Keratinocyte (primary cell): Measurements from ENCODE around the gene PLEKHM1. TPM values are rescaled to one million over a fixed set of nuclear protein-coding genes. Genes with fewer than 3 reads are reported as not detected.

Experiments
- DNase-seq: peaks from one replicate; pipeline ENCODE4 v3.0.0-alpha.2; 2011; ENCODE audit warnings: low read depth, missing footprints, low spot score
- FAIRE-seq: peaks from 2 replicates; lab custom pipeline; 2011; peaks lifted over from hg19 to GRCh38; lab: Jason Lieb, UNC
- H2AFZ ChIP-seq: 2 replicates; pipeline ENCODE4 v1.6.0; 2012; ENCODE audit warnings: low read length, control low read depth, inconsistent platforms; ENCODE audit not compliant: control insufficient read depth
- H3K27ac ChIP-seq: 2 replicates; pipeline ENCODE4 v1.5.1; 2011; ENCODE audit warnings: low read length; ENCODE audit not compliant: control insufficient read depth, insufficient read depth
- H3K27me3 ChIP-seq: 3 replicates; pipeline ENCODE4 v1.6.0; 2011; ENCODE audit warnings: low read length; ENCODE audit not compliant: control insufficient read depth, insufficient read depth; ENCODE audit errors: extremely low read depth
- H3K36me3 ChIP-seq, 2 experiments: 2 replicates in 1 of 2; 3 replicates in 1 of 2; pipeline ENCODE4 v1.5.1; 2011; ENCODE audit warnings: low read length in 2 of 2, mild to moderate bottlenecking in 1 of 2; ENCODE audit not compliant: control insufficient read depth in 2 of 2, insufficient read depth in 2 of 2; ENCODE audit errors: extremely low read depth in 1 of 2
- H3K4me1 ChIP-seq: 3 replicates; pipeline ENCODE4 v1.5.1; 2011; ENCODE audit warnings: low read length; ENCODE audit not compliant: control insufficient read depth, insufficient read depth; ENCODE audit errors: extremely low read depth
- H3K4me2 ChIP-seq: 3 replicates; pipeline ENCODE4 v1.6.0; 2011; ENCODE audit warnings: low read depth, low read length; ENCODE audit not compliant: control insufficient read depth, insufficient read depth; ENCODE audit errors: extremely low read depth
- H3K4me3 ChIP-seq, 3 experiments: fragments of 200-600 bp in 1 of 3; sonication (generic) in 1 of 3; 2 replicates in 2 of 3; 3 replicates in 1 of 3; pipeline ENCODE4 v1.5.1; 2011 to 2016; ENCODE audit warnings: low read length in 3 of 3, mild to moderate bottlenecking in 3 of 3, control low read depth in 2 of 3, inconsistent platforms in 1 of 3, low read depth in 1 of 3, mixed read lengths in 1 of 3, mixed run types in 1 of 3, moderate library complexity in 1 of 3; ENCODE audit not compliant: control insufficient read depth in 2 of 3, insufficient read depth in 2 of 3; ENCODE audit errors: extremely low read depth in 1 of 3
- H3K79me2 ChIP-seq: 2 replicates; pipeline ENCODE4 v1.6.0; 2012; ENCODE audit warnings: low read length; ENCODE audit not compliant: control insufficient read depth, insufficient read depth
- H3K9ac ChIP-seq: 3 replicates; pipeline ENCODE4 v1.6.0; 2011; ENCODE audit warnings: low read length; ENCODE audit not compliant: control insufficient read depth, insufficient read depth; ENCODE audit errors: extremely low read depth
- H3K9me1 ChIP-seq: 3 replicates; pipeline ENCODE4 v1.6.0; 2011; ENCODE audit warnings: low read length; ENCODE audit not compliant: control insufficient read depth, insufficient read depth; ENCODE audit errors: extremely low read depth
- H3K9me3 ChIP-seq: 2 replicates; pipeline ENCODE4 v1.5.1; 2012; ENCODE audit warnings: low read depth, low read length; ENCODE audit not compliant: control insufficient read depth
- H4K20me1 ChIP-seq: 3 replicates; pipeline ENCODE4 v1.6.0; 2011; ENCODE audit warnings: low read length; ENCODE audit not compliant: control insufficient read depth, insufficient read depth; ENCODE audit errors: extremely low read depth
- EZH2 ChIP-seq: IDR thresholded peaks from one replicate; pipeline ENCODE4 v1.6.1; 2012; ENCODE audit warnings: inconsistent platforms, mild to moderate bottlenecking, low read length, moderate library complexity
- dilution Hi-C: fragments of 300-500 bp; cut with MboI; formaldehyde crosslinking; loops from one replicate; pipeline ENCODE4 v1.7.0; 2020; ENCODE audit warnings: low sequenced_read_pairs; ENCODE audit not compliant: extremely low pct_ligation_motif_present
- polyA plus RNA-seq, 5 experiments: library from polyadenylated mRNA; depleted of rRNA in 3 of 5; stranded (reverse) in 3 of 5; stranded (forward) in 1 of 5; unstranded in 1 of 5; fragments of >200 nt; gene quantifications; 1 replicate in 1 of 5; 2 replicates in 3 of 5; 3 replicates in 1 of 5; pipeline versions ENCODE4 v1.2.1 to v1.2.3, GENCODE V29; 2011 to 2012; ENCODE audit warnings: missing spikeins in 2 of 5, low read depth in 1 of 5, low replicate concordance in 1 of 5
- TF ChIP-seq, protein P1 (sequence below), 3 experiments: IDR thresholded peaks in 1 of 3; conservative IDR thresholded peaks in 1 of 3; optimal IDR thresholded peaks in 1 of 3; 2 replicates in 2 of 3; 3 replicates in 1 of 3; pipeline versions ENCODE3 to v1.5.1; 2011; ENCODE audit warnings: low read length in 3 of 3, mild to moderate bottlenecking in 3 of 3, moderate library complexity in 2 of 3, control low read depth in 1 of 3, inconsistent platforms in 1 of 3; ENCODE audit not compliant: insufficient read depth in 2 of 3; ENCODE audit errors: extremely low read depth in 1 of 3

Gene PLEKHM1
- polyA plus RNA-seq, 1 donor (not counting 4 experiments of a cell fraction or from before 2014, with no cell fraction given), result 33.0 TPM

DNA sequence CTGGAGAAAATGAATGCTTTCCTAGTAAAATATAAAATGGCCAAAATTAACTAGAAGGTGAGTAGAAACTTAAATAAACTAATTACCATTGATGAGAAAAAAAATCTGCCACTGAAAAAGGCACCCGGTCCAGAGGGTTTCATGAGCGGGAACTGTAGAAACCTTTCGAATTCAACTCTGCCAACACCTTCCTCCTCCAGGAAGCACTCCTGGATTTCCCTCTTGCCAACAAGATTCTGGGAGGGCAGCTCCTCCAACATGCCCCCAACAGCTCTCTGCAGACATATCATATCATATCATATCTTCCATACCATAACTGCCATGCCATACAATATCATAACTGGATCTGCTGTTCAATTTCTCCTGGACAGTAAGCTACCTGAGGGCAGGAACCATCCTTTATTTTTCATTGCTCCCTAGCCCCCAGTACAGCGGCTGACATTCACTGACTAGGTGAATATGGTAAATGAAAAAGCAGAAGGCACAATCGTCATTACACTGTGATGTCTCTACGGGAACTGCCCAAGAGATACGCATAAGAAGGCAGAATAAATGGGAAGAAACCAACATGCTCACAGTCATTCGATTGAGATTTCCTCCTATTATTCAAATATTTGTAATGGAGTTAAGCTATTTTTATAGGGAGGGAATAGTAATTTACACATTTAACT lies 67.1 kb downstream of the PLEKHM1 start:
- dilution Hi-C loops, result no loop called here
- Histone ChIP-seq H3K4me2 (no peak overlapping the region), H3K9me1 (no peaks in the 10 kb centered on the region), H3K9ac (no peak overlapping the region), H3K4me3 (no peak overlapping the region), H3K27me3 (no peaks in the 10 kb centered on the region), H3K79me2 (peaks cover 26% of the 10 kb centered on the region), H4K20me1 (no peaks in the 10 kb centered on the region), H2AFZ (no peak overlapping the region), H3K9me3 (no peaks in the 10 kb centered on the region), H3K27ac (no peak overlapping the region), H3K36me3 (peaks cover 0 to 1% of the 10 kb centered on the region in 2 experiments), H3K4me1 (peaks cover 21% of the 10 kb centered on the region)
- no peak for DNase-seq
- no peak for FAIRE-seq
- TF ChIP-seq, protein P1, sequence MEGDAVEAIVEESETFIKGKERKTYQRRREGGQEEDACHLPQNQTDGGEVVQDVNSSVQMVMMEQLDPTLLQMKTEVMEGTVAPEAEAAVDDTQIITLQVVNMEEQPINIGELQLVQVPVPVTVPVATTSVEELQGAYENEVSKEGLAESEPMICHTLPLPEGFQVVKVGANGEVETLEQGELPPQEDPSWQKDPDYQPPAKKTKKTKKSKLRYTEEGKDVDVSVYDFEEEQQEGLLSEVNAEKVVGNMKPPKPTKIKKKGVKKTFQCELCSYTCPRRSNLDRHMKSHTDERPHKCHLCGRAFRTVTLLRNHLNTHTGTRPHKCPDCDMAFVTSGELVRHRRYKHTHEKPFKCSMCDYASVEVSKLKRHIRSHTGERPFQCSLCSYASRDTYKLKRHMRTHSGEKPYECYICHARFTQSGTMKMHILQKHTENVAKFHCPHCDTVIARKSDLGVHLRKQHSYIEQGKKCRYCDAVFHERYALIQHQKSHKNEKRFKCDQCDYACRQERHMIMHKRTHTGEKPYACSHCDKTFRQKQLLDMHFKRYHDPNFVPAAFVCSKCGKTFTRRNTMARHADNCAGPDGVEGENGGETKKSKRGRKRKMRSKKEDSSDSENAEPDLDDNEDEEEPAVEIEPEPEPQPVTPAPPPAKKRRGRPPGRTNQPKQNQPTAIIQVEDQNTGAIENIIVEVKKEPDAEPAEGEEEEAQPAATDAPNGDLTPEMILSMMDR (optimal IDR thresholded peaks at IDR 0.05 in 1 of 3, IDR thresholded peaks at IDR 0.05 in 1 of 3, conservative IDR thresholded peaks at IDR 0.05 in 1 of 3; ENCODE audit: extremely low read depth in 1 of 3, insufficient read depth in 2 of 3, low read length in 3 of 3), result no peak
- TF ChIP-seq EZH2, result no peak

DNA sequence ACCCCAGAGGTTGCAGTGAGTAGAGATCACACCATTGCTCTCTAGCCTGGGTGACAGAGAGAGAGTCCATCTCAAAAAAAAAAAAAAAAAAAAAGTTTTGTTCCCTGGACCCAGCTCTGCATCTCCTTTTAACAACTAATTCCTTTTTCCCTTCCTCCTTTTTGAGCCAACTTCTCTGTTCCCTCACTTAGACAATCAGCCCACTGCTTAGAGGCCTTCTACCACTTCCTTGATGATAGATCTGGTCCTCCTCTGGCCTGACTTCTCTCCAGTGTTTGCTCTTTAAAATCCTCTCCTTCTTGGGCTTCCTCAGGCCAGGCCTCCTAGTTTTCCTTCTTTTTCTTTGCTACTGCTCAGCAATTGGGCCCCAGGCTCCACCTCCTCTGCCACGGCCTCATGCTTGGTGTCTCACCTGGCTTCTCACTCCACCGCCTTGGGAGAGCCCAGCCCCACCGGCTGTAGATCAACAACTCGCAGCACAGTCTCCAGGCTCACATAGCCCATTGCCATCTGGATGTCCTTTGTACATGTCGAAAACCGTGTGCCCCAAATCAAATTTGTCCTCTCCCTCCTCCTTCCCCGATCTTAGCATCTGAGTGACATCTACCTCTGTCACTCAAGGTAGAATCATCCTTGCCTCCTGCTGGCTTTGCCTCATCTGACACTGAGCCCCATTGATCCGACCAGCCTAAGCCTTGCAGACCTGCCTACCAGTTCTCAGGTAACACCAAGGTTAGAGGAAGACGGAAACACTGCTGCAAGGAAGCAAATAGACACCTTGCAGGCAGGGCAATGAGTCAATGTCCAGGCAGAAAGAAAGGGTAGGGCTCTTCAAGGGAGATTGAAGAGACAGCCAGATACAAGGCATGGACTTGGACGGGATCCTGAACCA lies 75.3 kb downstream of the PLEKHM1 start:
- no peaks in the 10 kb centered on the region for H3K27me3 ChIP-seq
- H3K4me2 ChIP-seq, result no peak overlapping the region
- H3K36me3 ChIP-seq, result peaks cover 0 to 3% of the 10 kb centered on the region in 2 experiments
- H3K79me2 ChIP-seq, result peaks cover 16% of the 10 kb centered on the region
- no peak overlapping the region for H3K4me3 ChIP-seq
- peak; percentile 70 for FAIRE-seq
- no peak overlapping the region for H3K27ac ChIP-seq
- H4K20me1 ChIP-seq, result peaks cover 2% of the 10 kb centered on the region
- DNase-seq, result no peak
- H3K9ac ChIP-seq, result no peak overlapping the region
- H3K9me3 ChIP-seq, result no peaks in the 10 kb centered on the region
- TF ChIP-seq, protein P1 (optimal IDR thresholded peaks at IDR 0.05 in 1 of 3, IDR thresholded peaks at IDR 0.05 in 1 of 3, conservative IDR thresholded peaks at IDR 0.05 in 1 of 3; ENCODE audit: extremely low read depth in 1 of 3, insufficient read depth in 2 of 3, low read length in 3 of 3), result no peak
- no peak for TF ChIP-seq EZH2
- no peaks in the 10 kb centered on the region for H3K4me1 ChIP-seq
- H3K9me1 ChIP-seq, result no peaks in the 10 kb centered on the region
- no peak overlapping the region for H2AFZ ChIP-seq
- dilution Hi-C loops, result no loop called here
